NB4 (cell line): ENCODE data around the gene VDAC1.

Experiments
- DNase-seq: peaks from one replicate; pipeline ENCODE4 v3.0.0; 2010; ENCODE audit warnings: low read depth
- H3K4me3 ChIP-seq: one replicate; pipeline ENCODE4 v1.5.1; 2011; ENCODE audit warnings: mild to moderate bottlenecking, low read depth, low read length, moderate library complexity
- CTCF ChIP-seq: IDR thresholded peaks from one replicate; pipeline ENCODE4 v1.5.1; 2012; ENCODE audit warnings: low read depth, low read length
- MAX ChIP-seq: IDR thresholded peaks from 2 replicates; pipeline ENCODE4 v1.6.1; 2011; ENCODE audit warnings: low read depth, low read length
- MYC ChIP-seq: IDR thresholded peaks from 2 replicates; pipeline ENCODE4 v1.6.1; 2011; ENCODE audit warnings: low read depth, low read length
- POLR2A ChIP-seq: IDR thresholded peaks from 2 replicates; pipeline ENCODE4 v1.6.1; 2011; ENCODE audit warnings: mild to moderate bottlenecking; ENCODE audit not compliant: insufficient read length; ENCODE audit errors: extremely low read depth

Gene VDAC1, protein sequence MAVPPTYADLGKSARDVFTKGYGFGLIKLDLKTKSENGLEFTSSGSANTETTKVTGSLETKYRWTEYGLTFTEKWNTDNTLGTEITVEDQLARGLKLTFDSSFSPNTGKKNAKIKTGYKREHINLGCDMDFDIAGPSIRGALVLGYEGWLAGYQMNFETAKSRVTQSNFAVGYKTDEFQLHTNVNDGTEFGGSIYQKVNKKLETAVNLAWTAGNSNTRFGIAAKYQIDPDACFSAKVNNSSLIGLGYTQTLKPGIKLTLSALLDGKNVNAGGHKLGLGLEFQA

GRCh38 chr5:134004626-134005416, at the start of gene VDAC1:
TSS of gene VDAC1 (minus strand) at chr5:134004975. CDS start at chr5:133993012, 11,963 bp downstream.
- peak; percentile 92 for DNase-seq
- H3K4me3 ChIP-seq = peak within 1 kb of the TSS; percentile 97
- TF ChIP-seq MYC (no peak), MAX (peak; percentile 16; the same call in 1 of the 2 replicates), POLR2A (peak; percentile 83)

DNA sequence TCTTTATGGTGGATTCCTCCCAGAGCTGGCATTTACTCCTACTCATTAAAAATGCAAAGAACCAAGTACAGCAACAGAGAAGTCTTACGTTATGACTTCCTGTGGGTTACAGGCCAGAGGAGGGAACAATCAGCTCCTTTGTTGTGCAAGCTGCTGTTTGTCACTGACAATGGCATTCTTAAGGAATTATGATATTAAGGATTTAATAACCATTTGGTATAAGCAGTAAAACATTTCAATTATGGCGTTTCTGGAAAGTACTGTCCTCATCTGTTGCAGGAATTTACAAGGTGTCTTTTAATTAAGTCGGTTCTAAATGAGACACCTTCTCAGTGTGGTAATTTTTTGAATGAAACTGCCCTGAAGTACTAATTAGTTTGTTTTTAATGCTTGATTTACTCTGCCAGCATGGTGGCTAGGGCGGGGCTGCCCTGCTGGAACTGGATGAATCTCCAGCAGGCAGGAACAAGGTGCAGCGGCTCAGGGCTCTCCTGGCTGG, 49.1 kb upstream of the VDAC1 start:
- TF ChIP-seq CTCF = no peak
- no peak for TF ChIP-seq MAX
- no peak for TF ChIP-seq MYC
- TF ChIP-seq POLR2A = no peak
- DNase-seq = peak; percentile 59
- no peak overlapping the region for H3K4me3 ChIP-seq

DNA sequence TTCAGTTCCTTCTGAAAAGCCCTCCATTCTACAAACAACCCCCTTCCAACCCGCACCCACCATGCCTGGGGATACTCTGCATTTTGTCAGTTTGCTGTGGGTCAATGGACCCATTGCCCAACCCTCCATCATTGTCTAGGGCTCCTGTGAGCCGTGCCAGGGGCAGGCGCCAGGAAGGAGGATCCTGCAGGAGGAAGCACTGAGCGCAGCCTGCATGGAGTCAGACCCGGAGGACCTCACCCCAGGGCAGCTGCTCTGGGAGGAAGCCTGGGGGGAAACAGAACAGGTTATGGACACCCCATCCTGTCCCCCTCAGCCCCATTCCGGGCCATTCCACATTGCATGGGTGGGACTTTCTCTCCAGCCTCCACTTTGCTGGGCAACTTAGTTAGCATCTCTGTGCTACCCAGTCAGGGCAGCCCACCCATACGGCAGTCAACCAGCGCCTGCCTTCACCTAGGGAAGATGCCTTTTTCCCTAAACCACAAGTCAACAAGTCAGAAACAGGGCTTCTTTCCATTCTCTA, 48.6 kb upstream of the VDAC1 start:
- no peak overlapping the region for H3K4me3 ChIP-seq
- TF ChIP-seq MYC (no peak), POLR2A (no peak), CTCF (no peak), MAX (no peak)
- no peak for DNase-seq

GRCh38 chr5:134051305-134051704, 46.5 kb upstream of the VDAC1 start:
- H3K4me3 ChIP-seq = no peak overlapping the region
- DNase-seq = peak; percentile 55
- TF ChIP-seq MAX = no peak
- no peak for TF ChIP-seq MYC
- no peak for TF ChIP-seq POLR2A

DNA sequence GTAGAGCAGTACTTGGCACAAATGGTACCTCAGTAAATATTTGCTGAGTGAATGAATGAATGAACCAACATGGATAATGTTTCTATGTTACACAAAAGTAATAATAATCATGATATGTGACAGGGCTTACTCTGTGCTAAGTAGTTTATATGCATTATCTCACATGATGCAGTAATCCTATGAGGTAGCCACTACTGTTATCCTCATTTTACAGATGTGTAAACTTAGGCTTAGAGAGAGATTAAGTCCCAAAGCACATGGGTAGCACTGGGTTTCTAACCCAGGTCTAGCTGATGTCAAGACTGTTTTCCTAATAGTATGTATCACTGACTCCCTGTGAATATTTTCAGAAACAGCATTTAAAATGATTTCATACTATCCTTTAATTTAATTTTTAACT, 44.1 kb upstream of the VDAC1 start:
- DNase-seq = no peak
- no peak overlapping the region for H3K4me3 ChIP-seq
- TF ChIP-seq CTCF (no peak), POLR2A (no peak), MYC (no peak), MAX (no peak)

GRCh38 chr5:134047687-134048056, 42.9 kb upstream of the VDAC1 start:
- TF ChIP-seq POLR2A (no peak), MYC (no peak), MAX (no peak), CTCF (no peak)
- no peak for DNase-seq
- no peak overlapping the region for H3K4me3 ChIP-seq
